22Rv1 (cell line): Measurements from ENCODE around the gene CBLIF.

Experiments
- ZFX ChIP-seq: fragments of 450-650 bp; IDR thresholded peaks from 2 replicates; pipeline ENCODE4 v1.6.1; 2017; ENCODE audit warnings: antibody characterized with exemption, borderline replicate concordance
- TF ChIP-seq, protein P1 (sequence below): fragments of 450-650 bp; IDR thresholded peaks from 2 replicates; pipeline ENCODE4 v1.5.1; 2017; ENCODE audit warnings: mild to moderate bottlenecking

DNA sequence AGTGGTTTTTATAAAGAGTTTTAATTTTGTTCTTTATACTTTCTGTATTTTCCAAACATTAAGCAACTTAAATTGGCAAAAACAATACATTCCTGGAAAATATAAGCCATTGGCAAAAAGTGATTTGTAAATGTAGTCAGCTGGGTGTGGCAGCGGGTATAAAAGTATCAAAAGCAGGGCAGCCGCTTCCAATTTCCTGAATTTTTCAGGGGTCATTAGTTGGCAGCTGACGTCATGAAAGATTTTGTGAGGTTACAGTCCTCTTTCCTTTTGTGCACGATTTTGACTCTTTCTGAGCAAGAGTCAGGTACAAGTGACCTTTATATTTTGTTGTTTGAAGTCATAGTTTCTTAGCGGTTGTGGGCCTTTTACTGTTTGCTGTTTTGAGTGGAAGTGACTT, 33.3 kb upstream of the CBLIF start, which contains the start of gene OOSP3:
- TF ChIP-seq, protein P1, sequence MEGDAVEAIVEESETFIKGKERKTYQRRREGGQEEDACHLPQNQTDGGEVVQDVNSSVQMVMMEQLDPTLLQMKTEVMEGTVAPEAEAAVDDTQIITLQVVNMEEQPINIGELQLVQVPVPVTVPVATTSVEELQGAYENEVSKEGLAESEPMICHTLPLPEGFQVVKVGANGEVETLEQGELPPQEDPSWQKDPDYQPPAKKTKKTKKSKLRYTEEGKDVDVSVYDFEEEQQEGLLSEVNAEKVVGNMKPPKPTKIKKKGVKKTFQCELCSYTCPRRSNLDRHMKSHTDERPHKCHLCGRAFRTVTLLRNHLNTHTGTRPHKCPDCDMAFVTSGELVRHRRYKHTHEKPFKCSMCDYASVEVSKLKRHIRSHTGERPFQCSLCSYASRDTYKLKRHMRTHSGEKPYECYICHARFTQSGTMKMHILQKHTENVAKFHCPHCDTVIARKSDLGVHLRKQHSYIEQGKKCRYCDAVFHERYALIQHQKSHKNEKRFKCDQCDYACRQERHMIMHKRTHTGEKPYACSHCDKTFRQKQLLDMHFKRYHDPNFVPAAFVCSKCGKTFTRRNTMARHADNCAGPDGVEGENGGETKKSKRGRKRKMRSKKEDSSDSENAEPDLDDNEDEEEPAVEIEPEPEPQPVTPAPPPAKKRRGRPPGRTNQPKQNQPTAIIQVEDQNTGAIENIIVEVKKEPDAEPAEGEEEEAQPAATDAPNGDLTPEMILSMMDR, result no peak
- no peak for TF ChIP-seq ZFX
